Measurements from ENCODE around the gene FAHD1. TPM values are rescaled to one million over a fixed set of nuclear protein-coding genes. Genes with fewer than 3 reads are reported as not detected.

Gene FAHD1
- total RNA-seq, 2 experiments from 2014 or later = 4.1 to 4.5 TPM

DNA sequence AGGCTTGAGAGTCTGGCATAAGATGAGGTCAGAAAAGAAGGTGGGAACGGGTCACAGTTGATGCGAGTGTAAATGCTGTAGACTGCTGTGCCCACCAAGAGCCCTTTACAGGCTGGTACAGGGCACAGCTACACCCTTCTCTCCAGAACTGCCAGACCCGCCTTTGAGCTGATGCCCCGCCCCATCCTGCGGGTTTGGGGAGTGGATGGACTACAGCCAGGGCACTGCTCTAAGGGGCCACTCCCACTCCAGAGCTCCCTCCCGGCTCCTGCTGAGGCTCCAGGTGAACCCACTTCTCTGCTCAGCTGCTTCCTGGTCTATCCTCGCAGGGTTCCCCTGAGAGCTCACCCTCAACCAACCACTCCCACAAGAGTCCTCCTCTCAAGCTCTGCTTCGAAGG is 32.6 kb downstream of the FAHD1 start:
- DNase-seq = no peak
- peaks cover 13% of the 10 kb centered on the region for H3K4me1 Mint-ChIP-seq (ENCODE audit: low read depth)
- no peak overlapping the region for H3K4me3 Mint-ChIP-seq
- peaks cover 45% of the 10 kb centered on the region for H3K27me3 Mint-ChIP-seq
- no peaks in the 10 kb centered on the region for H3K36me3 ChIP-seq (ENCODE audit: insufficient read depth, low read length)
- ATAC-seq (ENCODE audit: poor library complexity) = no peak
- H3K27ac ChIP-seq (ENCODE audit: low read depth in 1 of 2, low read length in 2 of 2) = no peak overlapping the region
- no peaks in the 10 kb centered on the region for H3K9me3 Mint-ChIP-seq
- CTCF ChIA-PET = no interaction called here
- intact Hi-C loops (cut with DNase I, micrococcal nuclease) = loop anchor here (5.0 to 10.0 kb wide), 2 partner anchors 293 to 295 kb away; partner anchors contain the start of gene TRAF7 (in 1 of the 2)
- no peaks in the 10 kb centered on the region for H3K9me3 ChIP-seq (ENCODE audit: control insufficient read depth in 1 of 2, insufficient read depth in 1 of 2, low read length in 2 of 2)
- no peak overlapping the region for H3K27ac Mint-ChIP-seq
- no peak for TF ChIP-seq CTCF (IDR thresholded peaks at IDR 0.05)
- H3K4me1 ChIP-seq (ENCODE audit: insufficient read depth, low read length) = peaks cover 14% of the 10 kb centered on the region
- POLR2A ChIA-PET = no interaction called here
- H3K4me3 ChIP-seq (ENCODE audit: low read length) = no peak overlapping the region
- H3K36me3 Mint-ChIP-seq (ENCODE audit: low read depth) = no peaks in the 10 kb centered on the region
- peaks cover 4 to 8% of the 10 kb centered on the region in 2 experiments for H3K27me3 ChIP-seq (ENCODE audit: control insufficient read depth in 1 of 2, insufficient read depth in 2 of 2, low read length in 2 of 2)

DNA sequence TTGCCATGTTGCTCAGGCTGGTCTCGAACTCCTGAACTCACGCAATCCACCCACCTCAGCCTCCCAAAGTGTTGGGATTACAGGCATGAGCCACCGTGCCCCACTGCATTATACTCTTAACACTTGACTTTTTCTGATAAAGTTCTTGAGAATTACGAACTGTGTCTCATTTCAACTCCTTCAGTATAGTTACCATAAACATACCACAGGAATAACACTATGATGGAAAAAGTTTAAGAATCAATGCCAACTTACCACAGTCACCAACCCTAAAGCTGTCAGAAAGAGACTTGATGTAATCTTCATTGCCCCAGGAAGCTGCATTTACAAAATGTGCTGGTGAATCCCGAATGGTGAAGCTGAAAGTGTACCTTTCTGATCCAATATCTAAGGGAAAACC is 34.7 kb downstream of the FAHD1 start:
- ATAC-seq (ENCODE audit: poor library complexity) = no peak

GRCh38 chr16:1862394-1862793 is 35.4 kb downstream of the FAHD1 start:
- ATAC-seq (ENCODE audit: poor library complexity) (no peak), DNase-seq (no peak)
- no peaks in the 10 kb centered on the region for H3K9me3 Mint-ChIP-seq
- ChIA-PET POLR2A (no interaction called here), CTCF (interaction anchor here (1.3 kb wide), 1 partner anchor 67 kb away, joined by 3 read pairs; no protein-coding TSS in a partner anchor)
- H3K4me3 ChIP-seq (ENCODE audit: low read length) = no peak overlapping the region
- no peak for TF ChIP-seq CTCF (IDR thresholded peaks at IDR 0.05)
- H3K36me3 Mint-ChIP-seq (ENCODE audit: low read depth) = no peaks in the 10 kb centered on the region
- H3K27ac ChIP-seq (ENCODE audit: low read depth in 1 of 2, low read length in 2 of 2) = no peak overlapping the region
- H3K4me3 Mint-ChIP-seq = no peak overlapping the region
- no peaks in the 10 kb centered on the region for H3K4me1 ChIP-seq (ENCODE audit: insufficient read depth, low read length)
- H3K27me3 ChIP-seq (ENCODE audit: control insufficient read depth in 1 of 2, insufficient read depth in 2 of 2, low read length in 2 of 2) = peaks cover 4 to 8% of the 10 kb centered on the region in 2 experiments
- H3K9me3 ChIP-seq (ENCODE audit: control insufficient read depth in 1 of 2, insufficient read depth in 1 of 2, low read length in 2 of 2) = no peaks in the 10 kb centered on the region
- intact Hi-C loops (cut with DNase I, micrococcal nuclease) = loop anchor here (2.0 to 10.0 kb wide), 3 partner anchors 36 to 292 kb away; partner anchors contain the start of genes FAHD1 (in 1 of the 2), HAGH (in 1 of the 2) and TRAF7 (in 1 of the 2)
- peaks cover 59% of the 10 kb centered on the region for H3K27me3 Mint-ChIP-seq
- no peaks in the 10 kb centered on the region for H3K4me1 Mint-ChIP-seq (ENCODE audit: low read depth)
- no peaks in the 10 kb centered on the region for H3K36me3 ChIP-seq (ENCODE audit: insufficient read depth, low read length)
- no peak overlapping the region for H3K27ac Mint-ChIP-seq

More for the DNA sequence above, 34.7 kb downstream of the FAHD1 start:
- no peaks in the 10 kb centered on the region for H3K36me3 Mint-ChIP-seq (ENCODE audit: low read depth)
- POLR2A ChIA-PET = no interaction called here
- Histone ChIP-seq H3K27me3 (ENCODE audit: control insufficient read depth in 1 of 2, insufficient read depth in 2 of 2, low read length in 2 of 2) (peaks cover 4 to 8% of the 10 kb centered on the region in 2 experiments), H3K9me3 (ENCODE audit: control insufficient read depth in 1 of 2, insufficient read depth in 1 of 2, low read length in 2 of 2) (no peaks in the 10 kb centered on the region), H3K27ac (ENCODE audit: low read depth in 1 of 2, low read length in 2 of 2) (no peak overlapping the region), H3K36me3 (ENCODE audit: insufficient read depth, low read length) (no peaks in the 10 kb centered on the region), H3K4me1 (ENCODE audit: insufficient read depth, low read length) (no peaks in the 10 kb centered on the region), H3K4me3 (ENCODE audit: low read length) (no peak overlapping the region)
- intact Hi-C loops (cut with DNase I, micrococcal nuclease) = loop anchor here (2.0 to 10.0 kb wide), 3 partner anchors 35 to 293 kb away; partner anchors contain the start of genes FAHD1 (in 1 of the 2), HAGH (in 1 of the 2) and TRAF7 (in 1 of the 2)
- no peaks in the 10 kb centered on the region for H3K4me1 Mint-ChIP-seq (ENCODE audit: low read depth)
- no peak for TF ChIP-seq CTCF (IDR thresholded peaks at IDR 0.05)
- H3K4me3 Mint-ChIP-seq = no peak overlapping the region
- H3K27ac Mint-ChIP-seq = no peak overlapping the region
- DNase-seq = no peak
- no peaks in the 10 kb centered on the region for H3K9me3 Mint-ChIP-seq
- H3K27me3 Mint-ChIP-seq = peaks cover 61% of the 10 kb centered on the region
- CTCF ChIA-PET = interaction anchor here (1.3 kb wide), 1 partner anchor 67 kb away, joined by 3 read pairs; no protein-coding TSS in a partner anchor
